A549 (cell line): ENCODE measurements around the gene RFX1. TPM values are rescaled to one million over a fixed set of nuclear protein-coding genes. Genes with fewer than 3 reads are reported as not detected.

Experiments used
- ATAC-seq, 2 experiments: fragments of 200-7000 bp in 1 of 2; fragments of >200 bp in 1 of 2; cut with Nextera tagmentation in 1 of 2; cut with Tn5 transposase in 1 of 2; 3 replicates each; pipeline versions ENCODE4 v1.8.0 to v1.9.1; 2018 to 2020; ENCODE audit warnings: mild to moderate bottlenecking in 1 of 2, moderate library complexity in 1 of 2
- CTCF ChIA-PET: fragments of 300-600 bp; sonication (Branson Sonifier 250); formaldehyde crosslinking; extraction: SDS; loops from one replicate; lab custom pipeline; 2021; ENCODE audit warnings: antibody characterized with exemption, inconsistent platforms; lab: Yijun Ruan, JAX
- POLR2A ChIA-PET: fragments of 350-600 bp; formaldehyde crosslinking; extraction: SDS; loops from one replicate; lab custom pipeline; 2021; ENCODE audit warnings: antibody characterized with exemption, inconsistent platforms; lab: Yijun Ruan, JAX
- DNase-seq, 2 experiments: peaks; one replicate each; pipeline versions ENCODE4 v3.0.0 to v3.0.0-alpha.2; 2011 to 2016; ENCODE audit warnings: low read depth in 1 of 2, low spot score in 1 of 2
- FAIRE-seq: peaks from 2 replicates; lab custom pipeline; 2011; peaks lifted over from hg19 to GRCh38; lab: Jason Lieb, UNC
- H3K27ac ChIP-seq, 2 experiments: fragments of >200 bp; sonication (Bioruptor Twin); formaldehyde crosslinking; 3 replicates each; pipeline ENCODE4 v1.5.1; 2016 to 2017
- H3K4me1 ChIP-seq: fragments of >200 bp; sonication (Bioruptor Twin); formaldehyde crosslinking; 3 replicates; pipeline ENCODE4 v1.6.1; 2016
- H3K4me2 ChIP-seq: fragments of >200 bp; sonication (Bioruptor Twin); formaldehyde crosslinking; 3 replicates; pipeline ENCODE4 v1.6.1; 2016
- H3K4me3 ChIP-seq: fragments of >200 bp; sonication (Bioruptor Twin); formaldehyde crosslinking; 3 replicates; pipeline ENCODE4 v1.5.1; 2016
- H3K9me3 ChIP-seq: fragments of >200 bp; sonication (Bioruptor Twin); formaldehyde crosslinking; 3 replicates; pipeline ENCODE4 v1.6.1; 2016
- BHLHE40 ChIP-seq: IDR thresholded peaks from 2 replicates; pipeline ENCODE4 v1.6.1; 2012; ENCODE audit warnings: low read depth, low read length, inconsistent platforms
- CBX2 ChIP-seq: fragments of 200-600 bp; sonication (generic); IDR thresholded peaks from 2 replicates; pipeline ENCODE4 v1.6.1; 2016; ENCODE audit warnings: low read depth, mild to moderate bottlenecking, borderline replicate concordance
- CEBPB ChIP-seq, 2 experiments: fragments of >200 bp in 1 of 2; sonication (Bioruptor Twin) in 1 of 2; formaldehyde crosslinking in 1 of 2; IDR thresholded peaks; 2 replicates each; pipeline ENCODE4 v1.6.1; 2012 to 2016
- EP300 ChIP-seq, 2 experiments: fragments of >200 bp; sonication (Bioruptor Twin); formaldehyde crosslinking; IDR thresholded peaks; 2 replicates in 1 of 2; 3 replicates in 1 of 2; pipeline ENCODE4 v1.6.1; 2016 to 2017
- ESRRA ChIP-seq: fragments of 150-350 bp; IDR thresholded peaks from 2 replicates; pipeline ENCODE4 v1.6.1; 2014; ENCODE audit warnings: mild to moderate bottlenecking, low read length, borderline replicate concordance
- FOSL2 ChIP-seq, 2 experiments: fragments of 450-650 bp in 1 of 2; fragments of >200 bp in 1 of 2; sonication (Bioruptor Twin) in 1 of 2; formaldehyde crosslinking; IDR thresholded peaks; 2 replicates each; pipeline versions ENCODE4 v1.5.0 to v1.6.1; 2016 to 2020; ENCODE audit warnings: mild to moderate bottlenecking in 1 of 2, moderate library complexity in 1 of 2
- GATA3 ChIP-seq: IDR thresholded peaks from 2 replicates; pipeline ENCODE4 v1.6.1; 2012; ENCODE audit warnings: borderline replicate concordance
- HEYL ChIP-seq: fragments of 250-450 bp; sonication (Bioruptor Pico); IDR thresholded peaks from 2 replicates; pipeline ENCODE4 v1.8.0; 2021; ENCODE audit warnings: mild to moderate bottlenecking, moderate library complexity
- HOXB13 ChIP-seq: fragments of 250-450 bp; sonication (Bioruptor Pico); IDR thresholded peaks from 2 replicates; pipeline ENCODE4 v1.5.0; 2020; ENCODE audit warnings: low read depth, mild to moderate bottlenecking, moderate library complexity
- HOXB5 ChIP-seq: fragments of 250-450 bp; sonication (Bioruptor Pico); IDR thresholded peaks from 2 replicates; pipeline ENCODE4 v1.5.0; 2020; ENCODE audit warnings: mild to moderate bottlenecking, moderate library complexity
- KDM5A ChIP-seq: fragments of 200-600 bp; sonication (generic); IDR thresholded peaks from 2 replicates; pipeline ENCODE4 v1.6.1; 2016; ENCODE audit warnings: antibody characterized with exemption, mild to moderate bottlenecking
- NPAS2 ChIP-seq: fragments of 250-450 bp; sonication (Bioruptor Pico); IDR thresholded peaks from 2 replicates; pipeline ENCODE4 v1.8.0; 2022; ENCODE audit warnings: mild to moderate bottlenecking, moderate library complexity, borderline replicate concordance
- NR3C1 ChIP-seq: fragments of >200 bp; sonication (Bioruptor Twin); formaldehyde crosslinking; IDR thresholded peaks from 3 replicates; pipeline ENCODE4 v1.6.1; 2017
- POLR2AphosphoS2 ChIP-seq: conservative IDR thresholded peaks from 2 replicates; pipeline ENCODE4 v1.6.1; 2012; ENCODE audit warnings: low read length, improper control_type of control experiment, inconsistent platforms
- RCOR1 ChIP-seq: fragments of 150-350 bp; IDR thresholded peaks from 2 replicates; pipeline ENCODE4 v1.6.1; 2014; ENCODE audit warnings: antibody characterized with exemption, low read length, low read depth
- SREBF2 ChIP-seq: fragments of 450-650 bp; IDR thresholded peaks from 2 replicates; pipeline ENCODE4 v1.6.1; 2014; ENCODE audit warnings: mild to moderate bottlenecking, moderate library complexity
- TFCP2L1 ChIP-seq: fragments of 250-450 bp; sonication (Bioruptor Pico); IDR thresholded peaks from 2 replicates; pipeline ENCODE4 v1.5.0; 2021; ENCODE audit warnings: mild to moderate bottlenecking
- TP53 ChIP-seq: fragments of 250-450 bp; sonication (Bioruptor Pico); IDR thresholded peaks from 2 replicates; pipeline ENCODE4 v1.5.0; 2021; ENCODE audit warnings: mild to moderate bottlenecking, moderate library complexity
- WGBS: methylation state at CpG from one replicate; pipeline ENCODE4 v1.1.6; 2017; ENCODE audit errors: missing lambda C conversion rate; 5-methylcytosine and 5-hydroxymethylcytosine counted together
- polyA plus RNA-seq, 4 experiments: library from polyadenylated mRNA; depleted of rRNA in 3 of 4; stranded (reverse); fragments of >200 nt; fragmentation: RNase III in 1 of 4; extraction: RNeasy Plus Mini Kit Qiagen cat#74134 plus additional on column Dnase treatment in 1 of 4; gene quantifications; 2 replicates in 3 of 4; 3 replicates in 1 of 4; pipeline ENCODE4 v1.2.3, GENCODE V29; 2011 to 2017
- TF ChIP-seq, protein P1 (sequence below): fragments of >200 bp; sonication (Bioruptor Twin); formaldehyde crosslinking; IDR thresholded peaks from 3 replicates; pipeline ENCODE4 v1.6.1; 2016

Gene RFX1
- polyA plus RNA-seq, 2 of the 4 experiments (the other 2 are of a cell fraction), result 0.57 to 5.4 TPM

- TF ChIP-seq TFCP2L1 (CRISPR knock-in tag) (no peak), HOXB5 (CRISPR knock-in tag) (no peak)
- Histone ChIP-seq H3K4me1 (peaks cover 14% of the 10 kb centered on the region; the same call in 1 of the 3 replicates), H3K4me2 (peak overlapping the region; percentile 50), H3K4me3 (no peak overlapping the region; the same call in 2 of the 3 replicates), H3K27ac (peak overlapping the region in 1 of 2 experiments; percentile 100; a peak in 3 of 6 replicates), H3K9me3 (no peaks in the 10 kb centered on the region)
- no peak for ATAC-seq
- ChIA-PET CTCF (interaction anchor here (0.5 to 1.8 kb wide), 4 partner anchors 26 to 693 kb away, joined by 3 to 5 read pairs (median 4); partner anchors contain the start of gene IL27RA), POLR2A (no interaction called here)
- FAIRE-seq, result no peak
- no peak for DNase-seq
- 71% methylated on average over 14 of the region's 14 CpGs for WGBS
These were observed 1.3 kb downstream of the RFX1 start for GRCh38 chr19:14004619-14005348.

DNA sequence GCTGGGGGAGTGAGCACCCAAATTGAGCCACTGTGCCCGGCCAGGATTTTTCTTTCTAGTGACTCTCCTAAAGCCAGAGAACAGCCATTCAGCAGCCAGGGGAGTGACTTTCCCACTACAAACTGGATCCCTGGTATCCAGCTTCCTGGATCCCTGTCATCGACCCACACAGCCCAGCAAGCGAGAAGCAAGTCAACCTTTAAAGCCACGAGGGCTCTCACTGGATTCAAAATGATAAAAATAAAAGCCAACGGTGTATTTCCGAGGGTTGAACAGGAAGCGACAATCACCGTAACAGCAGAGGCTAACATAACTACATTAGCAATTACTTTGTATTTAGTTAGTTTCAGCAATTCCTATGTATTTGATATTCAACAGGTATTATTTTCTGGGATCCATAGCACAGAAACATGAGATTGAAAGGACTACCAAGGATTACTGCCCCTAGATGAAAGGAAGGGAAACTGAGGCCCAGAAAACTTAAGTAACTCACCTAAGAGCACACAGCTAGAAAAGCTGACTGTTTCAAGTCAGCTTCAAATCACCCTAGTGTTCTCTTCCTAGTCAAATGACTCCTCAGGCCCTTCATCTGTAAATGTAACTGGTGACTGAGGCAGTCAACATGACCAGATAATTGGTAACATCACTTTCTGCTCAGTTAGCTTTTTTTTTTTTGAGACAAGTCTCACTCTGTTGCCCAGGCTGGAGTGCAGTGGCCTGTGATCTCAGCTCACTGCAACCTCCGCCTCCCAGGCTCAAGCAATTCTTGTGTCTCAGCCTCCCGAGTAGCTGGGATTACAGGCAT is 2.7 kb downstream of the RFX1 start:
- Histone ChIP-seq H3K4me3 (no peak overlapping the region), H3K9me3 (peaks cover 6% of the 10 kb centered on the region; the same call in 1 of the 3 replicates), H3K4me1 (peaks cover 14% of the 10 kb centered on the region; the same call in 1 of the 3 replicates), H3K4me2 (no peak overlapping the region), H3K27ac (0 out of 6 replicates have a peak overlapping the region, but pooled peaks of 1 of the 2 experiments have one; percentile 11)
- POLR2A ChIA-PET, result interaction anchor here (0.6 kb wide), 1 partner anchor 32 kb away, joined by 4 read pairs; no protein-coding TSS in a partner anchor
- 87% methylated on average over 10 of the region's 10 CpGs for WGBS
- FAIRE-seq, result no peak
- no peak for TF ChIP-seq SREBF2
- TF ChIP-seq KDM5A, result no peak
- TF ChIP-seq FOSL2 (IDR thresholded peaks at IDR 0.05), result no peak
- TF ChIP-seq FOSL2 (CRISPR knock-in tag; IDR thresholded peaks at IDR 0.05), result no peak
- no peak for TF ChIP-seq TP53 (CRISPR knock-in tag)
- no peak for TF ChIP-seq BHLHE40
- no peak for TF ChIP-seq NR3C1
- no peak for TF ChIP-seq EP300 (IDR thresholded peaks at IDR 0.05)
- no peak for TF ChIP-seq POLR2AphosphoS2
- TF ChIP-seq ESRRA, result no peak
- ATAC-seq, result no peak
- CTCF ChIA-PET, result interaction anchor here (0.6 to 1.8 kb wide), 5 partner anchors 28 to 1968 kb away, joined by 3 to 5 read pairs (median 3); partner anchors contain the start of gene IL27RA
- DNase-seq, result no peak

DNA sequence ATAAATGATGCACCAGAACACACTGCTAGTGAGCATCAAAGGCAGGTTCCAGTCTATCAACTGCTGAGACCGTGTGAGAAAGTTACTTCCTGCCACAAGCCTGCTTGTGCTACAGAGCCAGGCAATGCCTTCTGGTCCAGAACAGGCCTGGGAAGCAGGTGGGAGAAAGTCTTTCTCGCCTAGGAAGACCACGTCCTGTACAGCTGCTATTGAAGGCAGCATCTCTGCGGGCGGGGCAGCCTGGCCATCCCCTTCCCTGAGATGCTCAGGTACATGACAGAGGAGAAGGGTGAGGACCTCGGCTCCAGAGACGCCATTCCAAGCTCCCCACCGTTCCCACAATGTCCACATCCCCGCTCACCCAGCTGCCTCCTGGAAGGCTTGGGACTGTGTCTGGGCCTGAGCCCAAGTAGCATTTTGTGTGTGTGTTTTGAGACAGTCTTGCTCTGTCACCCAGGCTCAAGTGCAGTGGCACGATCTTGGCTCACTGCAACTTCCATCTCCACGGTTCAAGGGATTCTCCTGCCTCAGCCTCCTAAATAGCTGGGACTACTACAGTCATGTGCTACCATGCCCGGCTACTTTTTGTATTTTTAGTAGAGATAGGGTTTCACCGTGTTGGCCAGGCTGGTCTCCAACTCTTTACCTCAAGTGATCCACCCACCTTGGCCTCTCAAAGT is 3.4 kb downstream of the RFX1 start:
- TF ChIP-seq CBX2 (no peak), HOXB13 (no peak), HEYL (CRISPR knock-in tag) (no peak), EP300 (IDR thresholded peaks at IDR 0.05) (no peak), CEBPB (IDR thresholded peaks at IDR 0.05) (no peak), NPAS2 (CRISPR knock-in tag) (no peak), HOXB5 (CRISPR knock-in tag) (no peak), ESRRA (no peak), GATA3 (no peak), SREBF2 (no peak), RCOR1 (no peak)
- TF ChIP-seq, protein P1, sequence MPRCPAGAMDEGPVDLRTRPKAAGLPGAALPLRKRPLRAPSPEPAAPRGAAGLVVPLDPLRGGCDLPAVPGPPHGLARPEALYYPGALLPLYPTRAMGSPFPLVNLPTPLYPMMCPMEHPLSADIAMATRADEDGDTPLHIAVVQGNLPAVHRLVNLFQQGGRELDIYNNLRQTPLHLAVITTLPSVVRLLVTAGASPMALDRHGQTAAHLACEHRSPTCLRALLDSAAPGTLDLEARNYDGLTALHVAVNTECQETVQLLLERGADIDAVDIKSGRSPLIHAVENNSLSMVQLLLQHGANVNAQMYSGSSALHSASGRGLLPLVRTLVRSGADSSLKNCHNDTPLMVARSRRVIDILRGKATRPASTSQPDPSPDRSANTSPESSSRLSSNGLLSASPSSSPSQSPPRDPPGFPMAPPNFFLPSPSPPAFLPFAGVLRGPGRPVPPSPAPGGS, result no peak
- H3K4me3 ChIP-seq, result no peak overlapping the region
- POLR2A ChIA-PET, result no interaction called here
- CTCF ChIA-PET, result no interaction called here
- DNase-seq (no peak), FAIRE-seq (no peak), ATAC-seq (no peak)
- 0 out of 6 replicates have a peak overlapping the region, but pooled peaks of 1 of the 2 experiments have one; percentile 11 for H3K27ac ChIP-seq
- H3K4me1 ChIP-seq, result peaks cover 14% of the 10 kb centered on the region; the same call in 1 of the 3 replicates
- H3K4me2 ChIP-seq, result no peak overlapping the region
- 79% methylated on average over 13 of the region's 13 CpGs for WGBS
- H3K9me3 ChIP-seq, result peaks cover 6% of the 10 kb centered on the region; the same call in 1 of the 3 replicates
